HCT116 (cell line): ENCODE results near the gene LHX5. TPM values are rescaled to one million over a fixed set of nuclear protein-coding genes. Genes with fewer than 3 reads are reported as not detected.

ENCODE experiments used
- ATAC-seq: fragments of 200-7000 bp; cut with Tn5 transposase; 2 replicates; pipeline ENCODE4 v1.9.1; 2020; ENCODE audit warnings: mild to moderate bottlenecking, moderate library complexity
- BruUV-seq: library from RNA; stranded (reverse); fragments of 400-500 nt; replicated peaks from 2 replicates; lab custom pipeline; 2021; lab: Mats Ljungman, UMichigan
- CTCF ChIA-PET: fragments of 300-600 bp; sonication (Branson Sonifier 250); formaldehyde crosslinking; loops from one replicate; lab custom pipeline; 2021; ENCODE audit warnings: antibody characterized with exemption; lab: Charles Lee
- POLR2A ChIA-PET: fragments of 300-600, 350-600 bp; sonication (Branson Sonifier 250); formaldehyde crosslinking; loops from one replicate; lab custom pipeline; 2021; ENCODE audit warnings: antibody characterized with exemption; lab: Charles Lee
- RAD21 ChIA-PET, 2 experiments: fragments of 300-600 bp; sonication (Branson Sonifier 250); formaldehyde crosslinking; loops; one replicate each; lab custom pipeline; 2023; ENCODE audit warnings: low total read pairs in 2 of 2; ENCODE audit not compliant: uncharacterized antibody in 2 of 2, unreplicated experiment in 2 of 2, low non-redundant PET in 1 of 2; lab: Charles Lee
- DNase-seq: peaks from one replicate; pipeline ENCODE4 v3.0.0-alpha.2; 2010; ENCODE audit warnings: low read depth, low spot score
- H2AFZ ChIP-seq: fragments of 200-600 bp; shearing (Covaris generic), sonication (generic); 2 replicates; pipeline ENCODE4 v1.6.1; 2017; ENCODE audit warnings: low read depth, mixed run types, mixed read lengths, antibody characterized with exemption, low read length; ENCODE audit not compliant: poor library complexity, severe bottlenecking
- H3K27ac ChIP-seq: 2 replicates; pipeline ENCODE4 v1.5.1; 2012; ENCODE audit warnings: low read depth, low read length
- H3K27me3 ChIP-seq: fragments of 200-600 bp; sonication (generic); 2 replicates; pipeline ENCODE4 v1.6.1; 2016; ENCODE audit warnings: mixed run types, low read length, mixed read lengths; ENCODE audit not compliant: insufficient read depth
- H3K36me3 ChIP-seq, 2 experiments: fragments of 200-500 bp in 1 of 2; fragments of 200-600 bp in 1 of 2; sonication (Bioruptor generic) in 1 of 2; sonication (generic) in 1 of 2; 2 replicates each; pipeline versions ENCODE4 v1.5.1 to v1.6.1; 2014 to 2016; ENCODE audit warnings: low read length in 2 of 2, inconsistent platforms in 1 of 2, mixed read lengths in 1 of 2, mixed run types in 1 of 2; ENCODE audit not compliant: insufficient read depth in 2 of 2, control insufficient read depth in 1 of 2
- H3K4me1 ChIP-seq, 2 experiments: fragments of 200-600 bp in 1 of 2; sonication (generic) in 1 of 2; 2 replicates each; pipeline versions ENCODE4 v1.5.1 to v1.6.1; 2012 to 2017; ENCODE audit warnings: low read length in 2 of 2, inconsistent platforms in 1 of 2, mild to moderate bottlenecking in 1 of 2, mixed read lengths in 1 of 2, mixed run types in 1 of 2, moderate library complexity in 1 of 2; ENCODE audit not compliant: insufficient read depth in 2 of 2, control insufficient read depth in 1 of 2
- H3K4me2 ChIP-seq: fragments of 200-600 bp; sonication (generic); 2 replicates; pipeline ENCODE4 v1.6.1; 2017; ENCODE audit warnings: mixed run types, low read length, mixed read lengths
- H3K4me3 ChIP-seq, 2 experiments: fragments of 200-600 bp in 1 of 2; sonication (generic) in 1 of 2; replicated peaks in 1 of 2; 2 replicates each; pipeline ENCODE4 v1.5.1; 2011 to 2016; ENCODE audit warnings: low read length in 2 of 2, control low read depth in 1 of 2, low read depth in 1 of 2, mild to moderate bottlenecking in 1 of 2, mixed read lengths in 1 of 2, mixed run types in 1 of 2
- H3K79me2 ChIP-seq: fragments of 200-600 bp; sonication (generic); 2 replicates; pipeline ENCODE4 v1.6.1; 2017; ENCODE audit warnings: mild to moderate bottlenecking, mixed run types, low read length, moderate library complexity, mixed read lengths; ENCODE audit not compliant: insufficient read depth
- H3K9ac ChIP-seq: fragments of 200-600 bp; sonication (generic); 2 replicates; pipeline ENCODE4 v1.6.1; 2016; ENCODE audit warnings: low read length, mixed read lengths
- H3K9me2 ChIP-seq: fragments of 200-600 bp; sonication (generic), shearing (Covaris generic); 2 replicates; pipeline ENCODE4 v1.6.1; 2017; ENCODE audit warnings: mixed run types, mild to moderate bottlenecking, moderate library complexity; ENCODE audit not compliant: insufficient read depth
- H3K9me3 ChIP-seq, 2 experiments: fragments of 200-500 bp in 1 of 2; fragments of 200-600 bp in 1 of 2; sonication (Bioruptor generic) in 1 of 2; sonication (generic) in 1 of 2; 2 replicates each; pipeline ENCODE4 v1.6.1; 2014 to 2017; ENCODE audit warnings: low read length in 2 of 2, mixed read lengths in 2 of 2, inconsistent platforms in 1 of 2, low read depth in 1 of 2, mild to moderate bottlenecking in 1 of 2, mixed run types in 1 of 2, moderate library complexity in 1 of 2; ENCODE audit not compliant: control insufficient read depth in 1 of 2, insufficient read depth in 1 of 2
- H4K20me1 ChIP-seq: fragments of 200-600 bp; sonication (generic), shearing (Covaris generic); 2 replicates; pipeline ENCODE4 v1.6.1; 2017; ENCODE audit warnings: mixed run types, mild to moderate bottlenecking, moderate library complexity; ENCODE audit not compliant: insufficient read depth
- CBX3 ChIP-seq: IDR thresholded peaks from 2 replicates; pipeline ENCODE4 v1.6.1; 2012; ENCODE audit warnings: low read depth
- CTCF ChIP-seq, 3 experiments: fragments of 200-600 bp in 1 of 3; sonication (generic) in 1 of 3; IDR thresholded peaks in 2 of 3; conservative IDR thresholded peaks in 1 of 3; 2 replicates each; pipeline ENCODE4 v1.5.1; 2012 to 2017; ENCODE audit warnings: low read depth in 2 of 3, low read length in 2 of 3, antibody characterized with exemption in 1 of 3, borderline replicate concordance in 1 of 3, control low read depth in 1 of 3, mild to moderate bottlenecking in 1 of 3, mixed read lengths in 1 of 3, mixed run types in 1 of 3, moderate library complexity in 1 of 3; ENCODE audit not compliant: insufficient read depth in 1 of 3
- EZH2phosphoT487 ChIP-seq: fragments of 200-600 bp; IDR thresholded peaks from 2 replicates; pipeline ENCODE4 v1.6.1; 2018; ENCODE audit warnings: antibody characterized with exemption, borderline replicate concordance
- FOSL1 ChIP-seq: IDR thresholded peaks from 2 replicates; pipeline ENCODE4 v1.6.1; 2012; ENCODE audit warnings: low read depth
- MAX ChIP-seq: IDR thresholded peaks from 2 replicates; pipeline ENCODE4 v1.6.1; 2012
- POLR2A ChIP-seq: IDR thresholded peaks from 2 replicates; pipeline ENCODE4 v1.7.0; 2011; ENCODE audit warnings: borderline replicate concordance; ENCODE audit not compliant: insufficient read depth, insufficient read length; ENCODE audit errors: extremely low read depth
- POLR2AphosphoS5 ChIP-seq: IDR thresholded peaks from 2 replicates; pipeline ENCODE4 v1.6.1; 2011; ENCODE audit warnings: mild to moderate bottlenecking, low read depth, low read length, moderate library complexity
- REST ChIP-seq: IDR thresholded peaks from 2 replicates; pipeline ENCODE4 v1.6.1; 2012; ENCODE audit warnings: low read depth
- SIN3A ChIP-seq: IDR thresholded peaks from 2 replicates; pipeline ENCODE4 v1.6.1; 2012; ENCODE audit warnings: low read depth
- SP1 ChIP-seq: IDR thresholded peaks from 2 replicates; pipeline ENCODE4 v1.6.1; 2012; ENCODE audit warnings: low read depth
- SRF ChIP-seq: IDR thresholded peaks from 2 replicates; pipeline ENCODE4 v1.6.1; 2012; ENCODE audit warnings: low read depth
- YY1 ChIP-seq: IDR thresholded peaks from 2 replicates; pipeline ENCODE4 v1.6.1; 2011; ENCODE audit warnings: low read length, low read depth, moderate library complexity, mild to moderate bottlenecking; ENCODE audit not compliant: insufficient replicate concordance; ENCODE audit errors: extremely low read depth
- ZNF274 ChIP-seq: fragments of 200-500 bp; sonication (Bioruptor generic); IDR thresholded peaks from 2 replicates; pipeline ENCODE4 v1.6.1; 2014; ENCODE audit warnings: mild to moderate bottlenecking, low read depth, low read length, inconsistent platforms
- intact Hi-C: fragments of 100-400 bp; cut with micrococcal nuclease; formaldehyde crosslinking; loops from 2 replicates; pipeline ENCODE4 v1.10.0; 2022
- total RNA-seq: library from RNA; stranded (reverse); gene quantifications from one replicate; pipeline ENCODE4 v1.2.1, GENCODE V29; 2021; ENCODE audit not compliant: unreplicated experiment
- TF ChIP-seq, protein P1 (sequence below): IDR thresholded peaks from 2 replicates; pipeline ENCODE4 v1.6.1; 2012

The LHX5 gene
- total RNA-seq, 1 experiment from 2014 or later, result 2.4 TPM

DNA sequence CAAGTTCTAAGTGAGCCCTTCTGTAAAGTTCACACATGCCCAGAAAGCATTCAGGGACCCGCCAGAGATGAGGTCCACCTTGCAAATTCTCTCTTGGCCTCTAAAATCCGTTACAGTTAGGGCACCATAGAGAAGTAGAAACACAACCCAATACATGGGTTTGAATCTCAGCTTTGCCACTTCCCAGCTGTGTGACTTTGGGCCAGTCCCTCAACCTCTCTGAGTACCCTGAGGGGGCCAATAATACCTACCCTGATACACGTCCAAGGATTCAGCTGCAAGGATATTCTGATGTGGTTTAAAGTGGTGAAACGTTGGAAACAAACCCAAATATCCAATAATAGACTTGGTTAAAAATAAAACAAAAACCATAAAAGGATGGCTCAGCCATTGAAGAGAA is 11.7 kb downstream of the LHX5 start:
- DNase-seq (no peak), ATAC-seq (no peak)
- no peak overlapping the region for H3K27ac ChIP-seq
- no TSS peak for BruUV-seq
- H3K79me2 ChIP-seq, result no peaks in the 10 kb centered on the region
- ChIA-PET POLR2A (no interaction called here), RAD21 (interaction anchor here in 1 of 2 experiments (0.6 kb wide), 1 partner anchor 10 kb away, joined by 4 read pairs; no protein-coding TSS in a partner anchor), CTCF (interaction anchor here (3.2 kb wide), 1 partner anchor 7 kb away, joined by 19 read pairs; no protein-coding TSS in a partner anchor)
- no peak overlapping the region for H3K9ac ChIP-seq
- no peaks in the 10 kb centered on the region for H4K20me1 ChIP-seq
- intact Hi-C loops, result no loop called here
- H2AFZ ChIP-seq, result no peak overlapping the region
- H3K4me1 ChIP-seq, result peaks cover 3 to 4% of the 10 kb centered on the region in 2 experiments; a peak in 3 of 4 replicates
- no peak for TF ChIP-seq YY1
- TF ChIP-seq POLR2AphosphoS5, result no peak
- no peak for TF ChIP-seq MAX
- no peak for TF ChIP-seq POLR2A
- no peak for TF ChIP-seq EZH2phosphoT487
- no peak for TF ChIP-seq SP1
- TF ChIP-seq SIN3A, result no peak
- TF ChIP-seq FOSL1, result no peak
- TF ChIP-seq, protein P1, sequence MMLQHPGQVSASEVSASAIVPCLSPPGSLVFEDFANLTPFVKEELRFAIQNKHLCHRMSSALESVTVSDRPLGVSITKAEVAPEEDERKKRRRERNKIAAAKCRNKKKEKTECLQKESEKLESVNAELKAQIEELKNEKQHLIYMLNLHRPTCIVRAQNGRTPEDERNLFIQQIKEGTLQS, result no peak
- TF ChIP-seq REST, result no peak
- no peak for TF ChIP-seq CBX3
- no peak for TF ChIP-seq CTCF (IDR thresholded peaks at IDR 0.05 in 2 of 3, conservative IDR thresholded peaks at IDR 0.05 in 1 of 3; ENCODE audit: borderline replicate concordance in 1 of 3, insufficient read depth in 1 of 3, low read depth in 2 of 3, low read length in 2 of 3)
- no peak for TF ChIP-seq ZNF274
- no peak for TF ChIP-seq SRF
- H3K4me2 ChIP-seq, result no peak overlapping the region
- H3K27me3 ChIP-seq, result peaks cover 12% of the 10 kb centered on the region; the same call in 1 of the 2 replicates
- H3K9me3 ChIP-seq, result no peaks in the 10 kb centered on the region
- H3K4me3 ChIP-seq, result no peak overlapping the region
- H3K36me3 ChIP-seq, result no peaks in the 10 kb centered on the region
- H3K9me2 ChIP-seq, result no peaks in the 10 kb centered on the region
